CD4-positive, alpha-beta memory T cell (primary cell): ENCODE results near the gene NKPD1. TPM values are rescaled to one million over a fixed set of nuclear protein-coding genes. Genes with fewer than 3 reads are reported as not detected.

Experiments used
- CTCF ChIA-PET: fragments of 350-600 bp; sonication (Branson Sonifier 250); formaldehyde crosslinking; loops from one replicate; lab custom pipeline; 2021; ENCODE audit warnings: inconsistent platforms; ENCODE audit not compliant: partially characterized antibody; lab: Charles Lee
- POLR2A ChIA-PET: fragments of 350-600 bp; sonication (Branson Sonifier 250); formaldehyde crosslinking; loops from one replicate; lab custom pipeline; 2021; ENCODE audit not compliant: partially characterized antibody; lab: Charles Lee
- DNase-seq, 5 donors: peaks; one replicate each; pipeline versions ENCODE4 v3.0.0 to v3.0.0-alpha.2; 2020 to 2022; ENCODE audit warnings: mixed read lengths in 1 of 5
- H3K27ac ChIP-seq: one replicate; pipeline ENCODE4 v1.7.0; 2013; ENCODE audit warnings: low read depth, low read length
- H3K27me3 ChIP-seq: 2 replicates; pipeline ENCODE4 v1.7.0; 2013; ENCODE audit warnings: mild to moderate bottlenecking, low read length, moderate library complexity; ENCODE audit not compliant: insufficient read depth
- H3K36me3 ChIP-seq: 2 replicates; pipeline ENCODE4 v1.7.0; 2013; ENCODE audit warnings: mild to moderate bottlenecking, low read length, moderate library complexity; ENCODE audit not compliant: insufficient read depth
- H3K4me1 ChIP-seq: 2 replicates; pipeline ENCODE4 v1.7.0; 2013; ENCODE audit warnings: mild to moderate bottlenecking, low read length, moderate library complexity; ENCODE audit not compliant: insufficient read depth
- H3K4me3 ChIP-seq, 2 donors: one replicate each; pipeline ENCODE4 v1.7.0; 2013; ENCODE audit warnings: low read length in 2 of 2, mild to moderate bottlenecking in 1 of 2
- H3K9me3 ChIP-seq, 2 donors: one replicate each; pipeline ENCODE4 v1.7.0; 2013; ENCODE audit warnings: low read length in 2 of 2, control low read depth in 1 of 2; ENCODE audit not compliant: control insufficient read depth in 1 of 2
- H3K27ac Mint-ChIP-seq, 7 donors: one replicate each; pipeline ENCODE4 v1.8.0; 2020 to 2021; ENCODE audit warnings: mixed read lengths in 7 of 7, mild to moderate bottlenecking in 6 of 7, inconsistent platforms in 3 of 7, moderate library complexity in 3 of 7
- H3K27me3 Mint-ChIP-seq, 2 donors: one replicate each; pipeline ENCODE4 v1.8.0; 2020 to 2021; ENCODE audit warnings: mixed read lengths in 2 of 2
- H3K36me3 Mint-ChIP-seq, 2 donors: one replicate each; pipeline ENCODE4 v1.8.0; 2020 to 2021; ENCODE audit warnings: mixed read lengths in 2 of 2, inconsistent platforms in 1 of 2, mild to moderate bottlenecking in 1 of 2
- H3K4me1 Mint-ChIP-seq, 4 donors: one replicate each; pipeline ENCODE4 v1.8.0; 2020 to 2021; ENCODE audit warnings: mixed read lengths in 4 of 4, mild to moderate bottlenecking in 1 of 4
- H3K4me3 Mint-ChIP-seq, 8 donors: one replicate each; pipeline ENCODE4 v1.8.0; 2020 to 2021; ENCODE audit warnings: mixed read lengths in 8 of 8, mild to moderate bottlenecking in 7 of 8, moderate library complexity in 6 of 8, inconsistent platforms in 3 of 8
- H3K9me3 Mint-ChIP-seq, 8 donors: one replicate each; pipeline ENCODE4 v1.8.0; 2020 to 2021; ENCODE audit warnings: mixed read lengths in 8 of 8, mild to moderate bottlenecking in 5 of 8, inconsistent platforms in 3 of 8, moderate library complexity in 1 of 8
- intact Hi-C: fragments of 100-400 bp; cut with micrococcal nuclease; formaldehyde crosslinking; loops from one replicate; pipeline ENCODE4 v1.15.1; 2023
- polyA plus RNA-seq, 2 donors: library from polyadenylated mRNA; unstranded; fragments of 300-500 nt; fragmentation: Illumina TruSeq; gene quantifications; one replicate each; pipeline ENCODE4 v1.2.3, GENCODE V29; 2021
- total RNA-seq, 2 experiments: library from RNA; stranded (reverse); gene quantifications; one replicate each; pipeline ENCODE4 v1.2.3, GENCODE V29; 2021

Gene NKPD1
- total and polyA plus RNA-seq, 4 experiments from 2014 or later, result 0.61 to 1.2 (median 0.80) TPM; not detected in 1

DNA sequence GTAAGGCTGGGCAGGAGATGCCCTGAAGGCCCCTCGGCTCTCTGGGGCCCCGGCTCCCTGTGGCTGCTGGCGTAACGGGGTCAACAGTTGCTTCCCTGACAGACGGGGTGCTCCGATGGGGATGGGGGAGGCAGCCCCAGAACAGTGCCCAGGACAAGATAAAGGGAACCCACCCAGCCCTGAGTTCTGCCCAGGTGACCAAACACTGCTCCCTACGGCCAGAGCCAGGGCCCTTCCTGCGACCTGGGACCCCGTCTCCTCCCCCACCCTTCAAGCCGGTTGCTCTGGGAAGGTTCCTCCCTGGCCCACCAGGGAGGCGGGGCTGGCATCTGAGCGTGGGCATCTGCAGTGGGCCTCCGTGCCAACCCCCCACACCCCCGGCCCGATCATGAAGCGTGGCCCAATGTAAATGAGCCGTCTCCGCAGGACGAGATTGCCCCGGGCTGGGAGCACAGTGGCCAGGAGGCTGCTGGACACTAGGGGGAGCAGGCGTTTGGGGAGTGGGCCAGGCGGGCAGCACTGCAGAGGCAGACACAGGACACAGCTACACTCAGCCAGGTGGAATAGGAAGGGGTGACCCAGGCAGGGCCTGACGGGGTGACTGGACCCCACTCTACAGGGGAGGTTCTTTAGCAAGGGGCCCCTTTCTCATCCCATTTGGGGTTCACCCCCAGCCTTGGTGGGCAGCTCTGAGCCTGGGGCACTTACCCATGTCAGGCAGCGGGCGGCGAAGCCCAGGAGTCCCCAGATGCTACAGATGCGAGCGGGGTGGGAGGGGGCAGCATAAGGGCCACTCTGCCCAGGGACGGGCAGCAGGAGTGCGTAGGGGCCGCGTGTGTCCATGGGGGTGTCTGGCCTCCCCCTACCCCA, 1.2 kb upstream of the NKPD1 start:
- intact Hi-C loops, result no loop called here
- Histone ChIP-seq H3K9me3 (no peaks in the 10 kb centered on the region), H3K36me3 (no peaks in the 10 kb centered on the region), H3K4me1 (peaks cover 20% of the 10 kb centered on the region), H3K27ac (no peak overlapping the region), H3K27me3 (no peaks in the 10 kb centered on the region), H3K4me3 (no peak overlapping the region)
- no peak for DNase-seq
- Mint-ChIP-seq H3K9me3 (no peaks in the 10 kb centered on the region), H3K27ac (peak overlapping the region in 2 of 7 donors; percentile 10 to 53), H3K4me3 (no peak overlapping the region), H3K4me1 (peaks cover 13 to 31% (median 23%) of the 10 kb centered on the region in 4 donors), H3K27me3 (peaks cover 0 to 1% of the 10 kb centered on the region in 2 donors), H3K36me3 (no peaks in the 10 kb centered on the region)
- CTCF ChIA-PET, result no interaction called here
- POLR2A ChIA-PET, result interaction anchor here (1.0 to 1.1 kb wide), 2 partner anchors 9 to 12 kb away, joined by 4 read pairs; no protein-coding TSS in a partner anchor

DNA sequence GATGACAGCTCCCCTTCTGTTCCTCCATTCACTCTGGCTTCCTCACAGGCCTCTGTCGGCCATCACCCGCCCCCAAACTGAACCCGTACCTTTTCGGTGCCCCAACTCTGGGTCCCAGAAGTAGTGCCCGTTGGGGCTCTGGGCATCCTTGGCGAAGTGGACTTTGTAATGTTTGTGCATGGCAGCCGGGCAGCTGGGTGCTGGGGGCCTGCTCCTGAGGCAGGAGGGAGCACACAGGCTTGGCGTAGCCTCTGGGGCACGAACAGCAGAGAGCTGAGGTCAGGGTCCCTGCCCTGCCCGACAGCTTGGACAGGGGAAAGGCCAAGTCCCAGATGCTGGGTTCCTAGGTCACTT, 834 bp downstream of the NKPD1 start:
- CTCF ChIA-PET, result no interaction called here
- Mint-ChIP-seq H3K4me3 (no peak overlapping the region), H3K27me3 (peaks cover 1 to 3% of the 10 kb centered on the region in 2 donors), H3K36me3 (no peaks in the 10 kb centered on the region), H3K4me1 (peaks cover 11 to 26% (median 16%) of the 10 kb centered on the region in 4 donors), H3K27ac (peak overlapping the region in 1 of 7 donors; percentile 70), H3K9me3 (no peaks in the 10 kb centered on the region)
- Histone ChIP-seq H3K9me3 (no peaks in the 10 kb centered on the region), H3K27ac (no peak overlapping the region), H3K36me3 (no peaks in the 10 kb centered on the region), H3K4me3 (no peak overlapping the region), H3K27me3 (no peaks in the 10 kb centered on the region), H3K4me1 (peaks cover 15% of the 10 kb centered on the region)
- intact Hi-C loops, result no loop called here
- POLR2A ChIA-PET, result interaction anchor here (0.5 to 1.8 kb wide), 4 partner anchors 10 to 1953 kb away, joined by 3 to 5 read pairs (median 4); partner anchors contain the start of genes BLOC1S3 and TRAPPC6A
- DNase-seq, result no peak

DNA sequence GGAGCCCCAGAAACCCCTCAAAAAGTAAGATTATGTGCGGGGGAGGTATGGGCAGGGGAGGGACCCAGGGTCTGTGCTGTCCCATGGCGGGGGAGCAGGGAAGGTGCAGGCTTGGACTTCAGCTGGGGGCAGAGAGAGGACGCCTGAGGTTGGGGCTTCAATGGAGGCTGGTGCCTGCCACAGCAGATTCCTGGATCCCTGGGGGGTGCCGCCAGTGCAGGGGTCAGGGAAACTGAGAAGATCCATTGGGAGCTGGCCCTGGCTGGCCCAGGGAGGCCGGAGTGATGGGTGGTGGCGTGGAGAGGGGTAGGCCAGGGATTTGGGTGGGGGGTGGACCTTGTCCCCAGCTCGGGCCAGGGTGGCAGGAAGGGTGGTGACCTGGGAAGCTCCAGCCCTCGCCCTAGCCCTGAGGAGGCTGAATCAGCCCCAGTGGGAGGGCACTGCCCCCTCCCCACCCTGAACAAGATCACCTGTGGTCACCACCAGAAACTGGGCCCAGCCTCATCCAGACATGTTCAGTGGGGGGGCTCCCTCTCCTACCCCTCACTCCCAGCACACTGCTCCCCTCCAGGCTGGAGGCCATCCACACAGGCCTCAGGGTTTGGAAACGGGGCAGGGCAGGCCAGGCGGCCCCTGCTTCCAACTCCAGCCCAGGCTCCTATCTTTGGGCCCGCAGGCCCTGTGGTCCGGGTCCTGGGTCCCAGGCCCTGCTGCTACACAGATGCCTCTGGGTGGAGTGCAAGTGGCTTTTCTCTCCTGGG, 1.4 kb downstream of the NKPD1 start:
- H3K27ac ChIP-seq, result no peak overlapping the region
- peak in 1 of 5 donors; percentile 16 for DNase-seq
- Mint-ChIP-seq H3K4me3 (no peak overlapping the region), H3K4me1 (peaks cover 9 to 22% (median 15%) of the 10 kb centered on the region in 4 donors), H3K27me3 (peaks cover 2 to 3% of the 10 kb centered on the region in 2 donors), H3K27ac (peak overlapping the region in 1 of 7 donors; percentile 70), H3K9me3 (no peaks in the 10 kb centered on the region), H3K36me3 (no peaks in the 10 kb centered on the region)
- peaks cover 10% of the 10 kb centered on the region for H3K4me1 ChIP-seq
- ChIA-PET POLR2A (interaction anchor here (0.5 to 1.8 kb wide), 3 partner anchors 19 to 1954 kb away, joined by 3 to 5 read pairs (median 3); partner anchors contain the start of genes BLOC1S3 and TRAPPC6A), CTCF (no interaction called here)
- no peaks in the 10 kb centered on the region for H3K9me3 ChIP-seq
- intact Hi-C loops, result no loop called here
- no peaks in the 10 kb centered on the region for H3K36me3 ChIP-seq
- no peak overlapping the region for H3K4me3 ChIP-seq
- H3K27me3 ChIP-seq, result peaks cover 2% of the 10 kb centered on the region

DNA sequence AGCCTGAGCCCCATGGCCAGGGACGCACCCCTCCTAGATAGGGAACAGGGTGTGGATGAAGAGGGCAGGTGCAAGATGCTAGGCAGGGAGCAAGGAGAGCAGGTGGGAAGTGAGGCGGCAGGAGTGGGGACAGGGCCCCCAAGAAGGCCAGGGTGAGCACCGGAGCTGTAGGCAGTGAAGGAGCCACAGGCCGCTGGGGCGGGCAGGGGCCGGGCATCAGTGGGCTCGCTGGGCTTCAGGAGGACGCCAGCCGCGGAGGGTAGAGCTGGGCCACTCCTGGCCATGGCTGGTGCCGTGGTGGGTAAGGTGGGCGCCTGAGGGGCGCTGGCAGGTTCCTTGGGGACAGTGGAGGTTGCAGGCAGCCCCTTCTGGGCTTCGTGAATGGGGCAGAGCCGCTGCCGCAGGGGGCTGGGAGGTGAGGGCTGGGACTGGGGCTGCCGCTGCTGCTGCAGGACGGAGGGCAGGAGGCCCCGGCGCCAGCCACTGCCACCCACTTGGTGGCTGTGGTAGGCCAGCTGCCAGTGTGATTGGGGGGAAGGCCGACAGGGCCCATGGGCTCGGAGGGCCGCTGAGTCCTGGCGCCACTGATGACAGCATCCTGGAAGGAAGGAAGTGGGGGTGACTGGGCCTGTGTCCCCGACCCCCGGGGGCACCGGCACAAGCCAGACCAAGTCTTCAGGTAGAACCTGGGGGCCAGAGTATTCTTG, 2.1 kb downstream of the NKPD1 start:
- H3K4me3 ChIP-seq, result no peak overlapping the region
- peaks cover 10% of the 10 kb centered on the region for H3K4me1 ChIP-seq
- peak in 1 of 5 donors; percentile 9 for DNase-seq
- H3K27me3 ChIP-seq, result peaks cover 3% of the 10 kb centered on the region
- ChIA-PET CTCF (interaction anchor here (0.8 kb wide), 1 partner anchor 53 kb away, joined by 3 read pairs; no protein-coding TSS in a partner anchor), POLR2A (no interaction called here)
- H3K27ac ChIP-seq, result no peak overlapping the region
- Mint-ChIP-seq H3K27ac (no peak overlapping the region), H3K4me3 (no peak overlapping the region), H3K36me3 (no peaks in the 10 kb centered on the region), H3K9me3 (no peaks in the 10 kb centered on the region), H3K27me3 (peaks cover 3% of the 10 kb centered on the region in 2 donors), H3K4me1 (peaks cover 9 to 22% (median 14%) of the 10 kb centered on the region in 4 donors)
- no peaks in the 10 kb centered on the region for H3K36me3 ChIP-seq
- intact Hi-C loops, result no loop called here
- H3K9me3 ChIP-seq, result no peaks in the 10 kb centered on the region

DNA sequence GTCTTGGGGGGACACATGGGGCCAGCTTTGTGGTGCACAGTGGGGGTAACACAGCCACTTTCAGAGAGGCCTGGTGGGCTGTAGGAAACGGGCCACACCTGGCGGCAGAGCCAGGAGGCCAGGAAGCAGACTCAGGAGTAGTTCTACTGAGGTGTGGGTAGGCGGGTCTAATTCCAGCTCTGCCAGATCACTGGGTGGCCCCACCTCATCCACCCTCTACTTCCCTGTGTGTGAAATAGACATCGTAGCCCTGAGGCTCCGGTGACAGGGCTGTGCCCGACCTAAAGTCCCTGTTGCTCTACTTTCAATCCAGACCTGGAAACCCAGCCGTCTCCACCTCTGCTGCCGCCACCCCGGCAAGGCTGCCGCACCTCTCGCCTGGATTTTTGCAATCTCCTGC, 4.0 kb downstream of the NKPD1 start:
- Mint-ChIP-seq H3K27ac (peak overlapping the region in 1 of 7 donors; percentile 23), H3K9me3 (no peaks in the 10 kb centered on the region), H3K36me3 (no peaks in the 10 kb centered on the region), H3K4me1 (peaks cover 13 to 30% (median 21%) of the 10 kb centered on the region in 4 donors), H3K27me3 (peaks cover 3 to 6% of the 10 kb centered on the region in 2 donors), H3K4me3 (no peak overlapping the region)
- Histone ChIP-seq H3K4me1 (peaks cover 27% of the 10 kb centered on the region), H3K27me3 (peaks cover 3% of the 10 kb centered on the region), H3K9me3 (no peaks in the 10 kb centered on the region), H3K27ac (no peak overlapping the region), H3K4me3 (no peak overlapping the region), H3K36me3 (no peaks in the 10 kb centered on the region)
- peak in 1 of 5 donors; percentile 13 for DNase-seq
- POLR2A ChIA-PET, result no interaction called here
- intact Hi-C loops, result no loop called here
- CTCF ChIA-PET, result no interaction called here

DNA sequence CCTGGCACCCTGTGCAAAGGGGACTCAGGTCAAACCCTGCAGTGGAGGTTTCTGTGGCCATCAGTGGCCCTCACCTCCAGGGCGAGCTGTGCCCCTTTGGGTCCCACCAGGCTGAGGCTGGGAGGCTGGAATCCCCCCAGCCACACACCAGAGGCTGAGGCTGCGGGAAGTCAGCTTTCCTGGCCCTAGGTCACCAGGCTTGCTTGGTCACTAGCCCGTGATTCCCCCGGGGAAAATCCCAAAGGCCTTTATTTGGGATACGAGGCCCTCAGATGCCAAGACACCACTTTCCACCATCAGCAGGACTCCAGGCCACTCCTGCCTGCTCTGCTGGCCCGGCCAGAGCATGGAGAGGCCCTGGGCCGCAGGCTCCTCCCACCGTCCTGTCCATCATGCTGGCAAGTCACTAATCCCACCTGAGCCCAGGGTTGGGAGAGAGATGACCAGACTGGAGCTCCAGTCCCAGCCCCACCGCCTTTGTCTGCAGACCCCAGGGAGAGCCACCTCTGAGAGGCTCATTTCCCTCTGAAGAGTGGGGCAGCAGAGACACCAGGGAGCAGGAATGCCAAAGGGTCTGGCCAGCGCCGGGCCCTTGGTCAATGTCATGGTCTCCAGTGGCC, 4.7 kb downstream of the NKPD1 start:
- H3K36me3 ChIP-seq, result no peaks in the 10 kb centered on the region
- H3K9me3 Mint-ChIP-seq, result no peaks in the 10 kb centered on the region
- CTCF ChIA-PET, result no interaction called here

More for the DNA sequence above, 4.7 kb downstream of the NKPD1 start:
- intact Hi-C loops, result no loop called here
- Mint-ChIP-seq H3K4me1 (peaks cover 13 to 34% (median 22%) of the 10 kb centered on the region in 4 donors), H3K36me3 (no peaks in the 10 kb centered on the region), H3K27ac (no peak overlapping the region), H3K4me3 (no peak overlapping the region), H3K27me3 (peaks cover 3 to 6% of the 10 kb centered on the region in 2 donors)
- peak in 1 of 5 donors; percentile 25 for DNase-seq
- no peak overlapping the region for H3K27ac ChIP-seq
- peaks cover 3% of the 10 kb centered on the region for H3K27me3 ChIP-seq
- peaks cover 28% of the 10 kb centered on the region for H3K4me1 ChIP-seq
- H3K9me3 ChIP-seq, result no peaks in the 10 kb centered on the region
- POLR2A ChIA-PET, result interaction anchor here (1.4 kb wide), 1 partner anchor 63 kb away, joined by 3 read pairs; the partner anchor contains the start of gene PPP1R37
- H3K4me3 ChIP-seq, result no peak overlapping the region
